Activated naive CD4-positive, alpha-beta T cell treated with anti-CD3 and anti-CD28 coated beads, Interleukin-2, amount 50 U/mL, for 72 hours (primary cell): ENCODE data around the gene SLC22A23. TPM values are rescaled to one million over a fixed set of nuclear protein-coding genes. Genes with fewer than 3 reads are reported as not detected.
A peak's percentile ranks its signal among the peaks of the same experiment; 100 is the strongest.

ENCODE experiments used
- ATAC-seq, 2 donors: fragments of 150-1000 bp; cut with Tn5 transposase; 2 replicates each; pipeline ENCODE4 v1.10.0; 2021; ENCODE audit warnings: mild to moderate bottlenecking in 2 of 2, moderate library complexity in 2 of 2
- DNase-seq, 2 donors: peaks; one replicate each; pipeline ENCODE4 v3.0.0; 2021 to 2022; ENCODE audit warnings: low spot score in 2 of 2
- H3K27ac Mint-ChIP-seq, 2 donors: one replicate each; pipeline ENCODE4 v1.8.0; 2022; ENCODE audit warnings: mild to moderate bottlenecking in 2 of 2, mixed read lengths in 2 of 2
- H3K36me3 Mint-ChIP-seq, 2 donors: one replicate each; pipeline ENCODE4 v1.8.0; 2022; ENCODE audit warnings: mixed read lengths in 2 of 2
- H3K9me3 Mint-ChIP-seq, 2 donors: one replicate each; pipeline ENCODE4 v1.8.0; 2022; ENCODE audit warnings: mixed read lengths in 2 of 2
- total RNA-seq, 2 donors: library from RNA; stranded (reverse); gene quantifications; one replicate each; pipeline ENCODE4 v1.2.3, GENCODE V29; 2022

SLC22A23 gene
- total RNA-seq, 2 donors from 2014 or later, result 0.27 to 0.72 TPM

GRCh38 chr6:3307436-3307835 lies 149.4 kb downstream of the SLC22A23 start:
- peaks cover 8 to 10% of the 10 kb centered on the region in 2 donors for H3K36me3 Mint-ChIP-seq
- ATAC-seq (no peak), DNase-seq (no peak)
- no peaks in the 10 kb centered on the region for H3K9me3 Mint-ChIP-seq
- H3K27ac Mint-ChIP-seq, result no peak overlapping the region

- Mint-ChIP-seq H3K36me3 (peaks cover 8 to 10% of the 10 kb centered on the region in 2 donors), H3K27ac (no peak overlapping the region), H3K9me3 (no peaks in the 10 kb centered on the region)
- ATAC-seq (no peak), DNase-seq (no peak)
Observed at GRCh38 chr6:3306848-3307247, 150.0 kb downstream of the SLC22A23 start.

GRCh38 chr6:3305831-3306230 lies 151.0 kb downstream of the SLC22A23 start:
- Mint-ChIP-seq H3K9me3 (no peaks in the 10 kb centered on the region), H3K27ac (peak overlapping the region in 1 of 2 donors; percentile 16), H3K36me3 (peaks cover 8 to 10% of the 10 kb centered on the region in 2 donors)
- DNase-seq (no peak), ATAC-seq (no peak)

GRCh38 chr6:3305216-3305565 lies 151.7 kb downstream of the SLC22A23 start:
- ATAC-seq, result no peak

GRCh38 chr6:3304500-3305215 lies 152.2 kb downstream of the SLC22A23 start:
- peaks cover 8 to 10% of the 10 kb centered on the region in 2 donors for H3K36me3 Mint-ChIP-seq
- H3K27ac Mint-ChIP-seq, result peak overlapping the region in 1 of 2 donors; percentile 2
- ATAC-seq (no peak), DNase-seq (peak in 1 of 2 donors; percentile 34)
- no peaks in the 10 kb centered on the region for H3K9me3 Mint-ChIP-seq

More at GRCh38 chr6:3305216-3305565, 151.7 kb downstream of the SLC22A23 start:
- peak overlapping the region in 1 of 2 donors; percentile 16 for H3K27ac Mint-ChIP-seq
- DNase-seq, result peak in 1 of 2 donors; percentile 18
- no peaks in the 10 kb centered on the region for H3K9me3 Mint-ChIP-seq
- peaks cover 8 to 10% of the 10 kb centered on the region in 2 donors for H3K36me3 Mint-ChIP-seq

- Mint-ChIP-seq H3K9me3 (no peaks in the 10 kb centered on the region), H3K36me3 (peaks cover 8 to 10% of the 10 kb centered on the region in 2 donors), H3K27ac (no peak overlapping the region)
- DNase-seq (peak in 1 of 2 donors; percentile 45), ATAC-seq (no peak)
Observed at GRCh38 chr6:3303795-3304411, 152.9 kb downstream of the SLC22A23 start.

GRCh38 chr6:3301506-3301905 lies 155.3 kb downstream of the SLC22A23 start:
- DNase-seq (peak in 1 of 2 donors; percentile 39), ATAC-seq (no peak)
- Mint-ChIP-seq H3K36me3 (peaks cover 8 to 10% of the 10 kb centered on the region in 2 donors), H3K27ac (no peak overlapping the region), H3K9me3 (no peaks in the 10 kb centered on the region)

GRCh38 chr6:3299221-3299620 lies 157.6 kb downstream of the SLC22A23 start:
- no peak for DNase-seq
- Mint-ChIP-seq H3K9me3 (no peaks in the 10 kb centered on the region), H3K36me3 (peaks cover 0 to under 1% of the 10 kb centered on the region in 2 donors), H3K27ac (no peak overlapping the region)
- no peak for ATAC-seq

GRCh38 chr6:3297909-3298308 lies 158.9 kb downstream of the SLC22A23 start:
- no peaks in the 10 kb centered on the region for H3K9me3 Mint-ChIP-seq
- peak in 1 of 2 donors; percentile 33 for DNase-seq
- H3K27ac Mint-ChIP-seq, result no peak overlapping the region
- no peak for ATAC-seq
- H3K36me3 Mint-ChIP-seq, result no peaks in the 10 kb centered on the region

- ATAC-seq, result no peak
- Mint-ChIP-seq H3K9me3 (no peaks in the 10 kb centered on the region), H3K36me3 (no peaks in the 10 kb centered on the region), H3K27ac (no peak overlapping the region)
- no peak for DNase-seq
Observed at GRCh38 chr6:3297006-3297405, 159.8 kb downstream of the SLC22A23 start.

- Mint-ChIP-seq H3K36me3 (no peaks in the 10 kb centered on the region), H3K9me3 (no peaks in the 10 kb centered on the region), H3K27ac (no peak overlapping the region)
- peak in 1 of 2 donors; percentile 28 for DNase-seq
- ATAC-seq, result no peak
Observed at GRCh38 chr6:3296537-3296936, 160.3 kb downstream of the SLC22A23 start.

- Mint-ChIP-seq H3K27ac (no peak overlapping the region), H3K36me3 (no peaks in the 10 kb centered on the region), H3K9me3 (no peaks in the 10 kb centered on the region)
- peak in 1 of 2 donors; percentile 26 for DNase-seq
- no peak for ATAC-seq
Observed at GRCh38 chr6:3296078-3296477, 160.8 kb downstream of the SLC22A23 start.

- no peak for ATAC-seq
- no peaks in the 10 kb centered on the region for H3K36me3 Mint-ChIP-seq
Observed at GRCh38 chr6:3294921-3295871, 161.7 kb downstream of the SLC22A23 start.

GRCh38 chr6:3294396-3294795 lies 162.5 kb downstream of the SLC22A23 start:
- H3K27ac Mint-ChIP-seq, result no peak overlapping the region
- no peak for ATAC-seq
- no peaks in the 10 kb centered on the region for H3K36me3 Mint-ChIP-seq
- DNase-seq, result no peak
- no peaks in the 10 kb centered on the region for H3K9me3 Mint-ChIP-seq

More at GRCh38 chr6:3294921-3295871, 161.7 kb downstream of the SLC22A23 start:
- peak in 1 of 2 donors; percentile 30 for DNase-seq
- Mint-ChIP-seq H3K9me3 (no peaks in the 10 kb centered on the region), H3K27ac (peak overlapping the region in 1 of 2 donors; percentile 16)

- Mint-ChIP-seq H3K27ac (no peak overlapping the region), H3K36me3 (no peaks in the 10 kb centered on the region), H3K9me3 (no peaks in the 10 kb centered on the region)
- ATAC-seq (no peak), DNase-seq (peak in 1 of 2 donors; percentile 25)
Observed at GRCh38 chr6:3293271-3294155, 163.3 kb downstream of the SLC22A23 start.
